ENCODE data around the gene HPS5.
A peak's percentile ranks its signal among the peaks of the same experiment; 100 is the strongest.

Gene HPS5

DNA sequence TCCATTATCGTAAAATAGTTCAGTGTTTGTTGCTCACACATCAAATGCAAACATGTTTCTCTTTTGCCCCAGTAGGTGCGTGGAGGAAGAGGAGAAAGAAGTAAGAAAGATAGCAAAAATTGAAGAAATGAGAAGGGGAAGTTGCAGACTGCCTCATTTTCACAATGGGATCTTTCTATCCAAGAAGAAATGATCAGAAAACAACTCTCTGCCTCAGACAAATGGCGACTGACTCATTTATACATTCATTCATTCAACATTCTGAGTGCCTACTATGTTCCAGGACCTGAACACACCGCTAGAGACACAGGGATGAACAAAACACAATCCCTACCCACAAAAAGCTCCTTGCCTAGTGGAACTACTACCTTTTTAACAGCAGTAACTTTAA lies 367 bp downstream of the HPS5 start:
- no peak for DNase-seq (ENCODE audit: low read depth, low spot score)

DNA sequence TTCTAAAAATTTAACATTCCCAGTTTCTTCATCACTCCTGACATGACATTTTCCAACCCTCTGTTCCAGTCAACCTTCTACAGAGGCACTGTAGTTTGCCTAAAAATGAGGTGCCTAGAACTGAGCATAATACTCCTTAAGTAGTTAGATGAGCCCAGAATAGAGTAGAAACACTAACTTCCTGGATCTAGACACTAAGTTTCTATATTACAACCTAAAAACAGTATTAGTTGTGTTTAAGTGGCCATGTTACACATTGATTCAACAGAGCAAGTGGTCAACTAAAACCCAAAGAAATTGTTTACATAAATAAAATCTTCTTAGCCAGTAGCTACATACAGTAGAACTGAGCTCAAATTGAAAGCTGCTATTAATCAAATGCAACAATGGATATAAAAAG lies 1.3 kb downstream of the HPS5 start:
- no peak for DNase-seq (ENCODE audit: low read depth, low spot score)

DNA sequence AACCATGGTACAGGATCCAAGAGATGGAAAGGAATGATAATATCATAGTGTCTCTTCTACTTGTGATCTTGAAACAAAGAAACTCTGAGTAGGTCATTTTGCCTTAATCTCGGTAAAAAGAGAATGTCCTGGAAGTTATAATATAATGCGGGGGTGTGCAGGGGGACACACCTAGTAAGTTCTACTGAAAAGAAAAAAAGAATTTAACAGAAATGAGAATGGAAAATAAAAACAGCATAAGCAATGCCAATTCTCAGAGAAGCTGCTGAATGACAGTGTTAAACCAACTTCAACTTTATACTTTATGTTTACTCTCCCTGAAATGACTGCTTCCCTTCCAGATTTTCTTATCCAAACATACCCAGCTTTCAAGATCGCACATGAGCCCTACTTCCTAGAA lies 2.0 kb downstream of the HPS5 start:
- DNase-seq (ENCODE audit: low read depth, low spot score) = no peak

- DNase-seq (ENCODE audit: low read depth, low spot score) = no peak
Observed at GRCh38 chr11:18317551-18317950, 4.4 kb downstream of the HPS5 start.

GRCh38 chr11:18315893-18316292 lies 6.0 kb downstream of the HPS5 start:
- no peak for DNase-seq (ENCODE audit: low read depth, low spot score)

DNA sequence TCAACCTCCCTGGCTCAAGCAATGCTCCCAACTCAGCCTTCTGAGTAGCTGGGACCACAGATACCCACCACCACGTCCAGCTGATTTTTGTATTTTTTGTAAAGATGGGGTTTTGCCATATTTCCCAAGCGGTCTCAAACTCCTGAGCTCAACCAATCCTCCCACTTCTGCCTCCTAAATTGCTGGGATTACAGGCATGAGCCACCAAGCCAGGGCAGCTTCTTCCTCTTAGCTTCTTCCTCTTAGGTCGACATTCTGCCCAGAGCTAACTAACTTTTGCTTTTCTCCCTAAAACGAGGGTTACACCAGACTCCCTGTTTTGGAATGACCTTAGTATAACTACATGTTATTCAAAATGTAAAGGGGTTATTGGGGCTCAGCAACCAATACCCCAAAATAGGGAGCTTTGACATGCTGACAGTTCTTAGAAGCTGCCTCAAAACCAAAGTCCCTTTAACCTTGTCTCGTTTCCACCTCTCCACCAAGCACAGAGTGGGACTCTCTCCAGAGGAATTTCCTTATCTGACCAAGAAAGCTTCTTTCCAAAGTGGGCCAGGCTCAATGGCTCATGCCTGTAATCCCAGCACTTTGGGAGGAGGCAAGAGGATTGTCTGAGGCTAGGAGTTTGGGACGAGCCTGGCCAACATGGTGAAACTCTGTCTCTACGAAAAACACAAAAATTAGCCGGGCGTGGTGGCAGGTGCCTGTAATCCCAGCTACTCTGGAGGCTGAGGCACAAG lies 7.0 kb downstream of the HPS5 start:
- DNase-seq (ENCODE audit: low read depth, low spot score) = peak; percentile 52

- DNase-seq (ENCODE audit: low read depth, low spot score) = peak; percentile 17
Observed at GRCh38 chr11:18313965-18314763, 7.8 kb downstream of the HPS5 start.

DNA sequence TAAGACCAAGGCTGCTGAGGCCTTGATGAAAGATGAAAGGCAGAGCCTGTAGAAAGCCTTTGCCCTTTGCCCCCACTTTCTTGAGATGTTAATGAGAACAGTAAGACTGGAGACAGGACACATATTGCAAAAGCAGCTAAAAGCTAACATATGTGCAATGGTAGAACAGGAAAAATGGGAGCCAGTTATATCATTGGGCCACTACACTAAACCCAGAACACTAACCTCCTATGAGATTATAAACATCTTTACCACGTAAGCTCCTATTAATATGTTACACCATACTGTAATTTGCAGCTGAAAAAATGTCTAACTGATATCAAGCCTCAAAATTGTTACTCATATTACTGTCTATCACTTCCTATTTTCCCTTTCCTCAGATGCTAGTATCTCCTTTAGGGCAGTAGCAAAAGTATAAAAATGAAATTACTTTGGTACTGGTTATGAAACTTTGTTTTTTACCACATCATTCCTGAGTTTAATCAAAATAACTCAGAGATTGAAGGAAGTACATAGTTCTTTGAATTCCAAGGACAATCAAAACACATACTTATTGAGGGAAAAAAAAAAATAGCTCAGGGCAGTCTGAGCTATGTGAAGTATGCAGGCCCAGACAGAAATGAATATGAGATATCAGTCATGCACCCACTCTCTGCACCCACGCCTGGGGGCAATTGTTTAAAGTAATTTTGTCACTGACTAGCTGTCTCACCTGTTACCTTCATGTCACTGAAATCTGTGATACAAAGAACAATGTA lies 9.1 kb downstream of the HPS5 start:
- DNase-seq (ENCODE audit: low read depth, low spot score) = peak; percentile 67

GRCh38 chr11:18312012-18312411 lies 9.9 kb downstream of the HPS5 start:
- peak; percentile 54 for DNase-seq (ENCODE audit: low read depth, low spot score)

DNA sequence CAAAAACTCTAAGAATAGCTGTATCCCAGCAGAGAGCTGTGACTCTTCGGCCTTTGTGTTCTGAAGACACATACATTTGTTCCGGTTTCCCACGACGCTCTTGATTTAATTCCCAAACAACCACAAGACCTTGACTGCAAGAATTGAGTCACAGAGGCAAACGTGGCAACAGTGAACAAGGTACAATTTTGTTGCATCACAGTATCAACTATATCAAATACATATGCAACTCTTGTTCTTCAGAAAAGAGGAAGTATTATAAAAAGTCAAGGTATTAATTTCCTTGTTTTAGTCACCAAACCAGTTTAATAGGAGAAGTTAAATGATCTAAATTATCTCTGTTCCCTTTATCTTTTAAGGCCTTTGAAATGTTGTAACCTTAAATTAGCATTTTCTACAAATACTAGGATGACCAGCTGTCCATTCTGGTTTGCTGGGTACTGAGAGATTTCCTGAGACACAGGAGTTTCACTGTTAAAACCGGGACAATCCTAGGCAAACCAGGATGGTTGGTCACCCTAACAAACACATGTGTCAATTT lies 11.1 kb downstream of the HPS5 start:
- DNase-seq (ENCODE audit: low read depth, low spot score) = peak; percentile 60

DNA sequence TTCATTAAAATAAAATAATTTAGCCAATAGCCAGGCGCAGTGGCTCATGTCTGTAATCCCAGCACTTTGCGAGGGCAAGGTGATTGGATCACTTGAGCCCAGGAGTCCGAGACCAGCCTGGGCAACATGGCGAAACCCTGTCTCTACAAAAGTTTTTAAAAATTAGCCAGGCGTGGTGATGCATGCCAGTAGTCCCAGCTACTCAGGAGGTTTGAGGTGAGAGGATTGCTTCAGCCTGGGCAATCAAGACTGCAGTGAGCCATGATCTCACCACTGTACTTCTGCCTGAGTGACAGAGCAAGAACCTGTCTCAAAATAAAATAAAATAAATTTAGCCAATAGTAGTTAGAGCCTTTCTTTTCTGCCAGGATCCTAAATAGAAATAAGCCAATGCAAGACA lies 12.2 kb downstream of the HPS5 start:
- no peak for DNase-seq (ENCODE audit: low read depth, low spot score)

DNA sequence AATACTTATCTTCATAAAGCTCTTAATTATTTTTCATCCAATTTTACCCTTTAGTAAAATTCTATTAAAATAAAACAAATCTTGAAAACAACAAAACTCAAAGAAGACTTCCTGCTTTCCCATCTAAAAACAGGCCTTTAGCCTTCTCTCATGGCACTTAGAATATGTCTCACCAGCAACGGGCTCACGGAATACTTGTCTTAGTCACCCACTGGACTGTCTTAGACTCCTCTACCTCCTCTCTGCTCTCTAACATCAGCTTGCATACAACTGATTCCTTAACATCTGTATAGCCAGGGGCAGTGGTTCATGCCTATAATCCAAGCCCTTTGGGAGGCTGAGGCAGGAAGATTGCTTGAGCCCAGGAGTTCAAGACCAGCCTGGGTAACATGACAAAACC lies 13.7 kb downstream of the HPS5 start:
- no peak for DNase-seq (ENCODE audit: low read depth, low spot score)

GRCh38 chr11:18307461-18308139 lies 14.3 kb downstream of the HPS5 start:
- DNase-seq (ENCODE audit: low read depth, low spot score) = no peak

DNA sequence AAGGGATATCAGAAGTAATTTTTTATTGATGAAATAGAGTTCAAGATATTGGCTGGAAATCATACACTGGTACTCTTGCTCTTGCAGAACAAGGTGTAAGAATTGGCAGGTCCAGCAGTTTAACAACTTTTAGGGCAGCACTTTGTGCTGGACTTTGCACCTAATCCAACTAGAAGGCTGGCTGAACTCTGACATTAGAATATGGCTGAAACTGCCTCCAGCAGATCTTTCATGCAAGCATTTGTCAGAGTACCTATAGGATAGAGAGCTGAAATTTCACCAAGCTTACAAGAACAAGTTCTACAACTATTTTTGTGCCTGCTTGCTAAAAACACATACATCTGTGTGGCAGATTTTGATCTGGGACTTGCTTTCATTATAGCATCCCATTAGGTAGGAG lies 17.2 kb downstream of the HPS5 start:
- no peak for DNase-seq (ENCODE audit: low read depth, low spot score)

GRCh38 chr11:18299721-18300120 lies 22.2 kb downstream of the HPS5 start:
- no peak for DNase-seq (ENCODE audit: low read depth, low spot score)

DNA sequence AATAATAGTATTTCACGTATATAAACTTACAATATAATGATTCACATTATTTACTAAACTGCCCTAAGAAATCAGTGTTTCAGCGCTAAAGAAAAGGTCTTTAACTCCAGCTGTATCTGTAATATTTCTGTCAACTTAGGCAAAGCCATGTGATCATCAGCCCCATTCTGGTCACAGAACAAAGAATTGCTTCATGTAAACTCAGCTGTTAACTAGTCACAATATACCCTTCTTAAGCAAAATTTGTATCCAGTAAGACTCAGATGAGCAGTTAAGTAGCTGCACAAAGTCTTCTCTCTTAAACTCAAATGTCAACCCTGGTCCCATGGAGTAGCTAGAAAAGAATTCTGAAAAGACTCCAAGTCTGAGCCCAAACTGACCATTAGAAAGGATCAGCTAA lies 26.6 kb downstream of the HPS5 start:
- no peak for DNase-seq (ENCODE audit: low read depth, low spot score)

- no peak for DNase-seq (ENCODE audit: low read depth, low spot score)
Observed at GRCh38 chr11:18294862-18295261, 27.1 kb downstream of the HPS5 start.

DNA sequence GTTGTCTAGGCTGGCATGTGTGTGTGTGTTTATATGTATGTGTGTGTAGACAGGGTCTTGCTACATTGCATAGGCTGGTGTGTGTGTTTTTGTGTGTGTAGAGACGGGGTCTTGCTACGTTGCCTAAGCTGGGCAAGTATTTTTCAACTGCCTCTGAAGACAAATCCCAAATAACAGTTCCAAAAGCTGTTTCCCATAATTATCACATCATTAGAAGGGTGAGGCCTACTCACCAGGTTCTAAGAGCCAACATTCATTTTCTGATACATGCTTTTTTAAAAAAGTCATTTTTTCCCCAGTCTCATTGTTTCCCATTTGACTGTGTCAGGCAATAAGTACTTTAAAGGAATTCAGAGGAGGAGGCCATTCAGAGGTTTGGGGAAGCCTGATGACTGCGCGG lies 33.0 kb downstream of the HPS5 start:
- DNase-seq (ENCODE audit: low read depth, low spot score) = no peak

GRCh38 chr11:18285841-18286240 lies 36.1 kb downstream of the HPS5 start:
- no peak for DNase-seq (ENCODE audit: low read depth, low spot score)

DNA sequence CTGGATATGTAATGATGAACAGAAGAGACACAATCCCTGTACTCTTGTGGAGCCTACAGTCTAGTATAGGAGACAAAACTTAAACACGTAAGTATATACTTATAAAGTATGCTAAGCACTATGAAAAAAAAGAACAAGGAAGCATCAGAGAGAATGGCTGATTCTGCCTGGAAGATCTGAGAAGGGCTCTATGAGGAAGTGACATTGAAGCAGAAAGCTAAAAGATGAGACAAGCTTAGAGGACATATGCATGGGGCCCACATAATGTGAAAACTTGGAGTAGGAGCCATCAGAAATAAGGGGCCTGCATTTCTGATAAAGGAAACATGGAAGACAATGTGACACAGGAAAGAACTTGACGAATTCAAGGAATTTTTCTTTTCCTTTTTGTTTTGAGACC lies 39.3 kb downstream of the HPS5 start:
- no peak for DNase-seq (ENCODE audit: low read depth, low spot score)

- DNase-seq (ENCODE audit: low read depth, low spot score) = no peak
Observed at GRCh38 chr11:18280438-18281045, 41.4 kb downstream of the HPS5 start.

Data from astrocyte of the hippocampus (primary cell).